Panc1 (cell line): Measurements from ENCODE around the gene PAX5.

ENCODE experiments used
- POLR2AphosphoS5 ChIP-seq: IDR thresholded peaks from 2 replicates; pipeline ENCODE4 v1.6.1; 2012; ENCODE audit warnings: mild to moderate bottlenecking, low read depth, low read length, moderate library complexity
- SIN3A ChIP-seq: IDR thresholded peaks from 2 replicates; pipeline ENCODE4 v1.6.1; 2012; ENCODE audit warnings: low read depth, mild to moderate bottlenecking, low read length, moderate library complexity, borderline replicate concordance; ENCODE audit not compliant: insufficient read depth
- TCF7L2 ChIP-seq: IDR thresholded peaks from 2 replicates; pipeline ENCODE4 v1.6.1; 2011; ENCODE audit warnings: mild to moderate bottlenecking, low read depth, low read length, inconsistent platforms
- TF ChIP-seq, protein P1 (sequence below): fragments of 450-650 bp; IDR thresholded peaks from 2 replicates; pipeline ENCODE4 v1.5.1; 2017; ENCODE audit warnings: mild to moderate bottlenecking
- TF ChIP-seq, protein P2 (sequence below), 2 experiments: IDR thresholded peaks; 2 replicates each; pipeline ENCODE4 v1.6.1; 2011 to 2012; ENCODE audit warnings: low read depth in 2 of 2, control low read depth in 1 of 2, low read length in 1 of 2, mild to moderate bottlenecking in 1 of 2, moderate library complexity in 1 of 2; ENCODE audit not compliant: insufficient read depth in 1 of 2

DNA sequence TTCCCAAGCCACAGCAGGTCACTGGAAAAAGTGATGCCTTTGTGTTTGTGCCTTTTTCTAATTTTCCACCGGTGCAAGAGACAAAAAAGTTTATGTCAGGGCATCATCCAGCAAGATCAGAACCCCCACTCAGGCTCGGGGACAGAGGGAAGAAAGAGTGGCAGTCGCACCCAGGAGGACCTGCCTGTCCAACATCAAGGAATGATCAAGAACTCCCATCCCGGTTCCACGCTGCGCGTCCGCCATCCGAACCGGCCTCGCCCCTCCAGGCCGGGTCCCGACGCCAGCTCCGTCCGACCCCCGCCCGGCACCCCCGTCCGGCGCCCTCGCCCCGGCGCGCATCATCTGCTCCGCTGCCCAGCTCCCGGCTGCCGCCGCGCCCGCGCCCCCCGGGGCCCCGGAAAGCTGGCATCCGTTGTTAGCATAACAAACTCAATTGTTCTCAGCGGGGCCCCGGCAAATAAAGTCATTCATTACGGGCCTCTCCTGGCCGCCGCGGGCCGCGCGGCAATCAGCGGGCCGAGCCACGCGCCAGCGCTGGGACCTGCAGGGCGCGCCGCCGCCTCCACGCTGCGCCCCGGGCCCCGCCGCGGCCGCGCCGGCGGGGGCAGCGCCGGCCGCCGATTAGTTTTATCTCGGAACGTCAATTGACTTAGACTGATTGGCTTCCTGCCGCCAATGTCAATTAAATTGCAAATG, 48.1 kb downstream of the PAX5 start:
- TF ChIP-seq SIN3A, result no peak
- TF ChIP-seq, protein P1, sequence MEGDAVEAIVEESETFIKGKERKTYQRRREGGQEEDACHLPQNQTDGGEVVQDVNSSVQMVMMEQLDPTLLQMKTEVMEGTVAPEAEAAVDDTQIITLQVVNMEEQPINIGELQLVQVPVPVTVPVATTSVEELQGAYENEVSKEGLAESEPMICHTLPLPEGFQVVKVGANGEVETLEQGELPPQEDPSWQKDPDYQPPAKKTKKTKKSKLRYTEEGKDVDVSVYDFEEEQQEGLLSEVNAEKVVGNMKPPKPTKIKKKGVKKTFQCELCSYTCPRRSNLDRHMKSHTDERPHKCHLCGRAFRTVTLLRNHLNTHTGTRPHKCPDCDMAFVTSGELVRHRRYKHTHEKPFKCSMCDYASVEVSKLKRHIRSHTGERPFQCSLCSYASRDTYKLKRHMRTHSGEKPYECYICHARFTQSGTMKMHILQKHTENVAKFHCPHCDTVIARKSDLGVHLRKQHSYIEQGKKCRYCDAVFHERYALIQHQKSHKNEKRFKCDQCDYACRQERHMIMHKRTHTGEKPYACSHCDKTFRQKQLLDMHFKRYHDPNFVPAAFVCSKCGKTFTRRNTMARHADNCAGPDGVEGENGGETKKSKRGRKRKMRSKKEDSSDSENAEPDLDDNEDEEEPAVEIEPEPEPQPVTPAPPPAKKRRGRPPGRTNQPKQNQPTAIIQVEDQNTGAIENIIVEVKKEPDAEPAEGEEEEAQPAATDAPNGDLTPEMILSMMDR, result no peak
- TF ChIP-seq POLR2AphosphoS5, result no peak
- no peak for TF ChIP-seq TCF7L2
- TF ChIP-seq, protein P2, sequence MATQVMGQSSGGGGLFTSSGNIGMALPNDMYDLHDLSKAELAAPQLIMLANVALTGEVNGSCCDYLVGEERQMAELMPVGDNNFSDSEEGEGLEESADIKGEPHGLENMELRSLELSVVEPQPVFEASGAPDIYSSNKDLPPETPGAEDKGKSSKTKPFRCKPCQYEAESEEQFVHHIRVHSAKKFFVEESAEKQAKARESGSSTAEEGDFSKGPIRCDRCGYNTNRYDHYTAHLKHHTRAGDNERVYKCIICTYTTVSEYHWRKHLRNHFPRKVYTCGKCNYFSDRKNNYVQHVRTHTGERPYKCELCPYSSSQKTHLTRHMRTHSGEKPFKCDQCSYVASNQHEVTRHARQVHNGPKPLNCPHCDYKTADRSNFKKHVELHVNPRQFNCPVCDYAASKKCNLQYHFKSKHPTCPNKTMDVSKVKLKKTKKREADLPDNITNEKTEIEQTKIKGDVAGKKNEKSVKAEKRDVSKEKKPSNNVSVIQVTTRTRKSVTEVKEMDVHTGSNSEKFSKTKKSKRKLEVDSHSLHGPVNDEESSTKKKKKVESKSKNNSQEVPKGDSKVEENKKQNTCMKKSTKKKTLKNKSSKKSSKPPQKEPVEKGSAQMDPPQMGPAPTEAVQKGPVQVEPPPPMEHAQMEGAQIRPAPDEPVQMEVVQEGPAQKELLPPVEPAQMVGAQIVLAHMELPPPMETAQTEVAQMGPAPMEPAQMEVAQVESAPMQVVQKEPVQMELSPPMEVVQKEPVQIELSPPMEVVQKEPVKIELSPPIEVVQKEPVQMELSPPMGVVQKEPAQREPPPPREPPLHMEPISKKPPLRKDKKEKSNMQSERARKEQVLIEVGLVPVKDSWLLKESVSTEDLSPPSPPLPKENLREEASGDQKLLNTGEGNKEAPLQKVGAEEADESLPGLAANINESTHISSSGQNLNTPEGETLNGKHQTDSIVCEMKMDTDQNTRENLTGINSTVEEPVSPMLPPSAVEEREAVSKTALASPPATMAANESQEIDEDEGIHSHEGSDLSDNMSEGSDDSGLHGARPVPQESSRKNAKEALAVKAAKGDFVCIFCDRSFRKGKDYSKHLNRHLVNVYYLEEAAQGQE (IDR thresholded peaks at IDR 0.05; ENCODE audit: insufficient read depth in 1 of 2, low read depth in 2 of 2, low read length in 1 of 2), result no peak
